OCI-LY1 (cell line): ENCODE results near the gene SAG.

Experiments used
- CTCF ChIP-seq: fragments of 200-600 bp; sonication (generic), shearing (Covaris generic); IDR thresholded peaks from 2 replicates; pipeline ENCODE4 v1.5.1; 2017; ENCODE audit warnings: mild to moderate bottlenecking, antibody characterized with exemption, low read length, moderate library complexity, mixed read lengths
- EZH2 ChIP-seq: fragments of 200-600 bp; sonication (generic), shearing (Covaris generic); IDR thresholded peaks from 2 replicates; pipeline ENCODE4 v1.8.0; 2017; ENCODE audit warnings: borderline replicate concordance, mixed run types, mild to moderate bottlenecking, antibody characterized with exemption, low read length, moderate library complexity, mixed read lengths

DNA sequence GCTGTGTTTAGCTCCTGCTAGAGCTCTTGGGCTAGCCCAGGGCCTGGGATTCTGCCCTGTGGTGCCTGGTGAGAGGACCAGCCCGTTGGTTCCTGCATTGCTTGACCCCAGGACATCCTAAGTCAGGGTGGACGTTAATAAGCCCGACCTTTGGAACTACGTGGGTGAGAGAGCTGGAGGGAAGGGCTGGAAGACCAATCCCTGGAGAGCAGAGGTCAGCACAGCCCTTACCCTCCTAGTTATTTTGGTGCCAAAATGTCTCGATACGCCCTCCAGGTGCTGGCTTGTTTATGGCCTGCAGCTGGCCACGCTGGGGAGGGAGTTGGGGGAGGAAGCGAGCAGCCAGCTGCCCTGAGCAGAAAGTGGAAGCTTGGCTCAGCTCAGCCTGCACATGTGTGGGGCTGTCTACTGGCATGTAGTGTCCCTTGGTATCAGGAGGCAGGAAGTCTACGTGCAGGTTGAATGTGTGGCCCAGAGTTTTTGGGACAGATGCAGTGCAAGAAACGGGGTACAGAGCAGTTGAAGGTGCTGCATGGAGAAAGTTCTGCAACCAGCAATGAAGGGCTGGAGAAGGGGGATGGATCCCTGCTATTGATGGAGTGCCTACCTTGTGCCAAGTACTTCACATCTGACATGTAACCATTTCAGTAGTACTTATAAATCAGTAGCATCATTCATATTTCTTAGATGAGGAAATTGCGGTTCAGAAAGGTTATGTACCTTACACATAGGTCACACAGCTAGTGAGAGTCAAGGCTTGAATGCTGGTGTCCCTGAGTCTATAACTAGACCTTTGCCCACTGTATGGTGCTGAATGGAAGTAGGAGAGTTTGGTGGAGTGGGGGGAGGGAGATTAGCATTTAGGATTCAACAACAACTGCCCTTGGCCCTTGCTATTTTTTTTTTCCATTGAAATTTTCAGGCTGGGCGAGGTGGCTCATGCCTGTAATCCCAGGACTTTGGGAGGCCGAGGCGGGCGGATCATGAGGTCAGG lies 41.7 kb downstream of the SAG start:
- TF ChIP-seq EZH2 (no peak), CTCF (no peak)
